HEK293 (cell line): Measurements from ENCODE around the gene CFAP97D2.

Source experiments
- CTCF ChIA-PET: fragments of 350-600 bp; formaldehyde crosslinking; extraction: SDS; loops from one replicate; lab custom pipeline; 2021; ENCODE audit warnings: antibody characterized with exemption; lab: Yijun Ruan, JAX
- POLR2A ChIA-PET: fragments of 300-600 bp; formaldehyde crosslinking; extraction: SDS; loops from one replicate; lab custom pipeline; 2020; ENCODE audit warnings: antibody characterized with exemption, inconsistent platforms; lab: Yijun Ruan, JAX
- H3K27ac ChIP-seq: fragments of 200-500 bp; sonication (Bioruptor generic); 2 replicates; pipeline ENCODE4 v1.5.1; 2014; ENCODE audit warnings: low read depth, low read length, control low read depth, inconsistent platforms; ENCODE audit errors: extremely low read depth
- H3K36me3 ChIP-seq, 2 experiments: fragments of 200-500 bp in 1 of 2; sonication (Bioruptor generic) in 1 of 2; 1 replicate in 1 of 2; 2 replicates in 1 of 2; pipeline ENCODE4 v1.5.1; 2014 to 2017; ENCODE audit warnings: inconsistent platforms in 2 of 2, low read length in 2 of 2; ENCODE audit not compliant: control insufficient read depth in 2 of 2, insufficient read depth in 1 of 2
- H3K4me1 ChIP-seq: fragments of 200-500 bp; sonication (Bioruptor generic); 2 replicates; pipeline ENCODE4 v1.5.1; 2014; ENCODE audit warnings: mild to moderate bottlenecking, low read length, inconsistent platforms; ENCODE audit not compliant: control insufficient read depth, insufficient read depth
- H3K4me3 ChIP-seq: 2 replicates; pipeline ENCODE4 v1.5.1; 2011; ENCODE audit warnings: low read depth, mild to moderate bottlenecking, control low read depth, low read length, moderate library complexity
- H3K9me3 ChIP-seq: fragments of 200-500 bp; sonication (Bioruptor generic); 2 replicates; pipeline ENCODE4 v1.5.1; 2014; ENCODE audit warnings: low read depth, low read length, inconsistent platforms; ENCODE audit not compliant: control insufficient read depth, insufficient read depth
- GLIS1 ChIP-seq: fragments of 450-650 bp; formaldehyde crosslinking; IDR thresholded peaks from 2 replicates; pipeline ENCODE4 v1.5.1; 2016; ENCODE audit warnings: missing biosample characterization, missing genetic modification characterization
- MYNN ChIP-seq: fragments of 450-650 bp; formaldehyde crosslinking; IDR thresholded peaks from 2 replicates; pipeline ENCODE4 v1.5.1; 2016; ENCODE audit warnings: missing biosample characterization, missing genetic modification characterization, borderline replicate concordance
- MZF1 ChIP-seq: fragments of 450-650 bp; formaldehyde crosslinking; IDR thresholded peaks from 2 replicates; pipeline ENCODE4 v1.5.1; 2017; ENCODE audit warnings: missing biosample characterization, missing genetic modification characterization, borderline replicate concordance
- OVOL3 ChIP-seq: fragments of 450-650 bp; formaldehyde crosslinking; IDR thresholded peaks from 2 replicates; pipeline ENCODE4 v1.5.1; 2016; ENCODE audit warnings: missing biosample characterization, missing genetic modification characterization
- SETDB1 ChIP-seq: IDR thresholded peaks from one replicate; pipeline ENCODE4 v1.6.1; 2017; ENCODE audit warnings: mild to moderate bottlenecking, low read length, moderate library complexity, mixed read lengths; ENCODE audit not compliant: insufficient read length
- ZBTB7A ChIP-seq: fragments of 450-650 bp; formaldehyde crosslinking; IDR thresholded peaks from 2 replicates; pipeline ENCODE4 v1.5.1; 2016; ENCODE audit warnings: low read depth, missing biosample characterization, missing genetic modification characterization
- ZNF10 ChIP-seq: fragments of 450-650 bp; formaldehyde crosslinking; IDR thresholded peaks from 2 replicates; pipeline ENCODE4 v1.5.1; 2017; ENCODE audit warnings: missing biosample characterization, missing genetic modification characterization
- ZNF18 ChIP-seq: fragments of 450-650 bp; formaldehyde crosslinking; IDR thresholded peaks from 2 replicates; pipeline ENCODE4 v1.5.1; 2016; ENCODE audit warnings: missing biosample characterization, missing genetic modification characterization
- ZNF221 ChIP-seq: fragments of 450-650 bp; formaldehyde crosslinking; IDR thresholded peaks from 2 replicates; pipeline ENCODE4 v1.5.1; 2017; ENCODE audit warnings: missing biosample characterization, missing genetic modification characterization, borderline replicate concordance
- ZNF311 ChIP-seq: fragments of 450-650 bp; formaldehyde crosslinking; IDR thresholded peaks from 2 replicates; pipeline ENCODE4 v1.5.1; 2017; ENCODE audit warnings: missing biosample characterization, missing genetic modification characterization, borderline replicate concordance
- ZNF335 ChIP-seq: fragments of 450-650 bp; formaldehyde crosslinking; conservative IDR thresholded peaks from 2 replicates; pipeline ENCODE4 v1.5.1; 2016; ENCODE audit warnings: missing biosample characterization, missing genetic modification characterization
- ZNF366 ChIP-seq: fragments of 450-650 bp; formaldehyde crosslinking; conservative IDR thresholded peaks from 2 replicates; pipeline ENCODE4 v1.5.1; 2016; ENCODE audit warnings: missing biosample characterization, missing genetic modification characterization
- ZNF423 ChIP-seq: fragments of 450-650 bp; formaldehyde crosslinking; IDR thresholded peaks from 2 replicates; pipeline ENCODE4 v1.5.1; 2016; ENCODE audit warnings: missing biosample characterization, missing genetic modification characterization
- ZNF549 ChIP-seq: fragments of 450-650 bp; IDR thresholded peaks from 2 replicates; pipeline ENCODE4 v1.5.1; 2018; ENCODE audit warnings: missing biosample characterization, missing genetic modification characterization, mild to moderate bottlenecking, inconsistent platforms, moderate library complexity
- ZNF555 ChIP-seq: fragments of 450-650 bp; formaldehyde crosslinking; conservative IDR thresholded peaks from 2 replicates; pipeline ENCODE4 v1.5.1; 2017; ENCODE audit warnings: missing biosample characterization, mild to moderate bottlenecking, missing genetic modification characterization, inconsistent platforms
- ZNF621 ChIP-seq: fragments of 450-650 bp; formaldehyde crosslinking; IDR thresholded peaks from 2 replicates; pipeline ENCODE4 v1.5.1; 2017; ENCODE audit warnings: missing biosample characterization, missing genetic modification characterization
- ZNF629 ChIP-seq: fragments of 450-650 bp; formaldehyde crosslinking; IDR thresholded peaks from 2 replicates; pipeline ENCODE4 v1.5.1; 2017; ENCODE audit warnings: missing biosample characterization, missing genetic modification characterization
- ZNF660 ChIP-seq: fragments of 450-650 bp; IDR thresholded peaks from 2 replicates; pipeline ENCODE4 v1.5.1; 2018; ENCODE audit warnings: missing biosample characterization, mild to moderate bottlenecking, missing genetic modification characterization
- TF ChIP-seq, protein P1 (sequence below): fragments of 450-650 bp; formaldehyde crosslinking; IDR thresholded peaks from 2 replicates; pipeline ENCODE4 v1.5.1; 2016; ENCODE audit warnings: missing biosample characterization, missing genetic modification characterization
- TF ChIP-seq, protein P2 (sequence below): fragments of 450-650 bp; formaldehyde crosslinking; IDR thresholded peaks from 2 replicates; pipeline ENCODE4 v1.5.1; 2016; ENCODE audit warnings: missing biosample characterization, missing genetic modification characterization
- TF ChIP-seq, protein P3 (sequence below): fragments of 450-650 bp; formaldehyde crosslinking; IDR thresholded peaks from 2 replicates; pipeline ENCODE4 v1.5.1; 2016; ENCODE audit warnings: missing biosample characterization, missing genetic modification characterization
- TF ChIP-seq, protein P4 (sequence below): fragments of 450-650 bp; formaldehyde crosslinking; IDR thresholded peaks from 2 replicates; pipeline ENCODE4 v1.5.1; 2017; ENCODE audit warnings: missing biosample characterization, missing genetic modification characterization
- TF ChIP-seq, protein P5 (sequence below): fragments of 450-650 bp; IDR thresholded peaks from 2 replicates; pipeline ENCODE4 v1.5.1; 2018; ENCODE audit warnings: missing biosample characterization, mild to moderate bottlenecking, missing genetic modification characterization

Gene CFAP97D2

GRCh38 chr13:114230117-114230516 is 51.1 kb downstream of the CFAP97D2 start (continued):
- TF ChIP-seq, protein P1, sequence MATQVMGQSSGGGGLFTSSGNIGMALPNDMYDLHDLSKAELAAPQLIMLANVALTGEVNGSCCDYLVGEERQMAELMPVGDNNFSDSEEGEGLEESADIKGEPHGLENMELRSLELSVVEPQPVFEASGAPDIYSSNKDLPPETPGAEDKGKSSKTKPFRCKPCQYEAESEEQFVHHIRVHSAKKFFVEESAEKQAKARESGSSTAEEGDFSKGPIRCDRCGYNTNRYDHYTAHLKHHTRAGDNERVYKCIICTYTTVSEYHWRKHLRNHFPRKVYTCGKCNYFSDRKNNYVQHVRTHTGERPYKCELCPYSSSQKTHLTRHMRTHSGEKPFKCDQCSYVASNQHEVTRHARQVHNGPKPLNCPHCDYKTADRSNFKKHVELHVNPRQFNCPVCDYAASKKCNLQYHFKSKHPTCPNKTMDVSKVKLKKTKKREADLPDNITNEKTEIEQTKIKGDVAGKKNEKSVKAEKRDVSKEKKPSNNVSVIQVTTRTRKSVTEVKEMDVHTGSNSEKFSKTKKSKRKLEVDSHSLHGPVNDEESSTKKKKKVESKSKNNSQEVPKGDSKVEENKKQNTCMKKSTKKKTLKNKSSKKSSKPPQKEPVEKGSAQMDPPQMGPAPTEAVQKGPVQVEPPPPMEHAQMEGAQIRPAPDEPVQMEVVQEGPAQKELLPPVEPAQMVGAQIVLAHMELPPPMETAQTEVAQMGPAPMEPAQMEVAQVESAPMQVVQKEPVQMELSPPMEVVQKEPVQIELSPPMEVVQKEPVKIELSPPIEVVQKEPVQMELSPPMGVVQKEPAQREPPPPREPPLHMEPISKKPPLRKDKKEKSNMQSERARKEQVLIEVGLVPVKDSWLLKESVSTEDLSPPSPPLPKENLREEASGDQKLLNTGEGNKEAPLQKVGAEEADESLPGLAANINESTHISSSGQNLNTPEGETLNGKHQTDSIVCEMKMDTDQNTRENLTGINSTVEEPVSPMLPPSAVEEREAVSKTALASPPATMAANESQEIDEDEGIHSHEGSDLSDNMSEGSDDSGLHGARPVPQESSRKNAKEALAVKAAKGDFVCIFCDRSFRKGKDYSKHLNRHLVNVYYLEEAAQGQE (tag by site-specific recombination): no peak
- TF ChIP-seq ZNF660 (tag by site-specific recombination): peak; percentile 98
- TF ChIP-seq ZNF366 (tag by site-specific recombination): peak; percentile 70
- TF ChIP-seq, protein P2, sequence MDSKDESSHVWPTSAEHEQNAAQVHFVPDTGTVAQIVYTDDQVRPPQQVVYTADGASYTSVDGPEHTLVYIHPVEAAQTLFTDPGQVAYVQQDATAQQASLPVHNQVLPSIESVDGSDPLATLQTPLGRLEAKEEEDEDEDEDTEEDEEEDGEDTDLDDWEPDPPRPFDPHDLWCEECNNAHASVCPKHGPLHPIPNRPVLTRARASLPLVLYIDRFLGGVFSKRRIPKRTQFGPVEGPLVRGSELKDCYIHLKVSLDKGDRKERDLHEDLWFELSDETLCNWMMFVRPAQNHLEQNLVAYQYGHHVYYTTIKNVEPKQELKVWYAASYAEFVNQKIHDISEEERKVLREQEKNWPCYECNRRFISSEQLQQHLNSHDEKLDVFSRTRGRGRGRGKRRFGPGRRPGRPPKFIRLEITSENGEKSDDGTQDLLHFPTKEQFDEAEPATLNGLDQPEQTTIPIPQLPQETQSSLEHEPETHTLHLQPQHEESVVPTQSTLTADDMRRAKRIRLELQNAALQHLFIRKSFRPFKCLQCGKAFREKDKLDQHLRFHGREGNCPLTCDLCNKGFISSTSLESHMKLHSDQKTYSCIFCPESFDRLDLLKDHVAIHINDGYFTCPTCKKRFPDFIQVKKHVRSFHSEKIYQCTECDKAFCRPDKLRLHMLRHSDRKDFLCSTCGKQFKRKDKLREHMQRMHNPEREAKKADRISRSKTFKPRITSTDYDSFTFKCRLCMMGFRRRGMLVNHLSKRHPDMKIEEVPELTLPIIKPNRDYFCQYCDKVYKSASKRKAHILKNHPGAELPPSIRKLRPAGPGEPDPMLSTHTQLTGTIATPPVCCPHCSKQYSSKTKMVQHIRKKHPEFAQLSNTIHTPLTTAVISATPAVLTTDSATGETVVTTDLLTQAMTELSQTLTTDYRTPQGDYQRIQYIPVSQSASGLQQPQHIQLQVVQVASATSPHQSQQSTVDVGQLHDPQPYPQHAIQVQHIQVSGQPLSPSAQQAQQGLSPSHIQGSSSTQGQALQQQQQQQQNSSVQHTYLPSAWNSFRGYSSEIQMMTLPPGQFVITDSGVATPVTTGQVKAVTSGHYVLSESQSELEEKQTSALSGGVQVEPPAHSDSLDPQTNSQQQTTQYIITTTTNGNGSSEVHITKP (tag by site-specific recombination): 0 out of 2 replicates have a peak, but pooled peaks have one; percentile 23
- peak; percentile 49; the same call in 1 of the 2 replicates for TF ChIP-seq ZNF629
- TF ChIP-seq, protein P3, sequence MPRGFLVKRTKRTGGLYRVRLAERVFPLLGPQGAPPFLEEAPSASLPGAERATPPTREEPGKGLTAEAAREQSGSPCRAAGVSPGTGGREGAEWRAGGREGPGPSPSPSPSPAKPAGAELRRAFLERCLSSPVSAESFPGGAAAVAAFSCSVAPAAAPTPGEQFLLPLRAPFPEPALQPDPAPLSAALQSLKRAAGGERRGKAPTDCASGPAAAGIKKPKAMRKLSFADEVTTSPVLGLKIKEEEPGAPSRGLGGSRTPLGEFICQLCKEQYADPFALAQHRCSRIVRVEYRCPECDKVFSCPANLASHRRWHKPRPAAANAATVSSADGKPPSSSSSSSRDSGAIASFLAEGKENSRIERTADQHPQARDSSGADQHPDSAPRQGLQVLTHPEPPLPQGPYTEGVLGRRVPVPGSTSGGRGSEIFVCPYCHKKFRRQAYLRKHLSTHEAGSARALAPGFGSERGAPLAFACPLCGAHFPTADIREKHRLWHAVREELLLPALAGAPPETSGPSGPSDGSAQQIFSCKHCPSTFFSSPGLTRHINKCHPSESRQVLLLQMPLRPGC (tag by site-specific recombination): no peak
- no peak for TF ChIP-seq ZNF10
- TF ChIP-seq ZBTB7A: no peak
- no peak for TF ChIP-seq OVOL3
- TF ChIP-seq GLIS1: peak; percentile 66

- no peak for TF ChIP-seq ZNF221 (tag by site-specific recombination)
- no peak for TF ChIP-seq ZNF423 (tag by site-specific recombination)
- TF ChIP-seq ZNF335 (tag by site-specific recombination): no peak
- no peak for TF ChIP-seq ZNF311 (tag by site-specific recombination)
- no peak for TF ChIP-seq SETDB1
- no peak for TF ChIP-seq ZNF555
- TF ChIP-seq, protein P4, sequence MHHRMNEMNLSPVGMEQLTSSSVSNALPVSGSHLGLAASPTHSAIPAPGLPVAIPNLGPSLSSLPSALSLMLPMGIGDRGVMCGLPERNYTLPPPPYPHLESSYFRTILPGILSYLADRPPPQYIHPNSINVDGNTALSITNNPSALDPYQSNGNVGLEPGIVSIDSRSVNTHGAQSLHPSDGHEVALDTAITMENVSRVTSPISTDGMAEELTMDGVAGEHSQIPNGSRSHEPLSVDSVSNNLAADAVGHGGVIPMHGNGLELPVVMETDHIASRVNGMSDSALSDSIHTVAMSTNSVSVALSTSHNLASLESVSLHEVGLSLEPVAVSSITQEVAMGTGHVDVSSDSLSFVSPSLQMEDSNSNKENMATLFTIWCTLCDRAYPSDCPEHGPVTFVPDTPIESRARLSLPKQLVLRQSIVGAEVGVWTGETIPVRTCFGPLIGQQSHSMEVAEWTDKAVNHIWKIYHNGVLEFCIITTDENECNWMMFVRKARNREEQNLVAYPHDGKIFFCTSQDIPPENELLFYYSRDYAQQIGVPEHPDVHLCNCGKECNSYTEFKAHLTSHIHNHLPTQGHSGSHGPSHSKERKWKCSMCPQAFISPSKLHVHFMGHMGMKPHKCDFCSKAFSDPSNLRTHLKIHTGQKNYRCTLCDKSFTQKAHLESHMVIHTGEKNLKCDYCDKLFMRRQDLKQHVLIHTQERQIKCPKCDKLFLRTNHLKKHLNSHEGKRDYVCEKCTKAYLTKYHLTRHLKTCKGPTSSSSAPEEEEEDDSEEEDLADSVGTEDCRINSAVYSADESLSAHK: no peak
- no peak for TF ChIP-seq ZNF18 (tag by site-specific recombination)
- TF ChIP-seq MYNN (tag by site-specific recombination): no peak
- TF ChIP-seq ZNF621 (tag by site-specific recombination): no peak
- TF ChIP-seq, protein P5, sequence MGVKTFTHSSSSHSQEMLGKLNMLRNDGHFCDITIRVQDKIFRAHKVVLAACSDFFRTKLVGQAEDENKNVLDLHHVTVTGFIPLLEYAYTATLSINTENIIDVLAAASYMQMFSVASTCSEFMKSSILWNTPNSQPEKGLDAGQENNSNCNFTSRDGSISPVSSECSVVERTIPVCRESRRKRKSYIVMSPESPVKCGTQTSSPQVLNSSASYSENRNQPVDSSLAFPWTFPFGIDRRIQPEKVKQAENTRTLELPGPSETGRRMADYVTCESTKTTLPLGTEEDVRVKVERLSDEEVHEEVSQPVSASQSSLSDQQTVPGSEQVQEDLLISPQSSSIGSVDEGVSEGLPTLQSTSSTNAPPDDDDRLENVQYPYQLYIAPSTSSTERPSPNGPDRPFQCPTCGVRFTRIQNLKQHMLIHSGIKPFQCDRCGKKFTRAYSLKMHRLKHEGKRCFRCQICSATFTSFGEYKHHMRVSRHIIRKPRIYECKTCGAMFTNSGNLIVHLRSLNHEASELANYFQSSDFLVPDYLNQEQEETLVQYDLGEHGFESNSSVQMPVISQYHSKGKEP: no peak
- no peak for TF ChIP-seq ZNF549
- TF ChIP-seq OVOL3: no peak
- TF ChIP-seq MZF1 (tag by site-specific recombination): no peak
- POLR2A ChIA-PET: no interaction called here
- Histone ChIP-seq H3K4me3 (no peak overlapping the region), H3K9me3 (no peaks in the 10 kb centered on the region), H3K36me3 (no peaks in the 10 kb centered on the region), H3K27ac (no peak overlapping the region), H3K4me1 (no peaks in the 10 kb centered on the region)
- CTCF ChIA-PET: interaction anchor here (0.8 kb wide), 1 partner anchor 504 kb away, joined by 3 read pairs; no protein-coding TSS in a partner anchor
Measured at GRCh38 chr13:114230575-114230974, 51.5 kb downstream of the CFAP97D2 start.
